GM19193 (cell line): ENCODE data around the gene FGF14.

ENCODE experiments used
- POLR2A ChIP-seq: IDR thresholded peaks from 4 replicates; pipeline ENCODE4 v1.6.1; 2011; ENCODE audit not compliant: insufficient read depth, insufficient read length; ENCODE audit errors: extremely low read depth

Gene FGF14

GRCh38 chr13:101829484-101829883 is 572.4 kb downstream of the FGF14 start:
- TF ChIP-seq POLR2A: no peak

GRCh38 chr13:101828119-101828518 is 573.7 kb downstream of the FGF14 start:
- no peak for TF ChIP-seq POLR2A

GRCh38 chr13:101817898-101818297 is 584.0 kb downstream of the FGF14 start:
- no peak for TF ChIP-seq POLR2A

- TF ChIP-seq POLR2A: no peak
Observed at GRCh38 chr13:101811881-101812280, 590.0 kb downstream of the FGF14 start.

- TF ChIP-seq POLR2A: no peak
Observed at GRCh38 chr13:101811284-101811839, 590.5 kb downstream of the FGF14 start.

GRCh38 chr13:101799196-101799595 is 602.7 kb downstream of the FGF14 start:
- no peak for TF ChIP-seq POLR2A

- no peak for TF ChIP-seq POLR2A
Observed at GRCh38 chr13:101798437-101798836, 603.4 kb downstream of the FGF14 start.

- TF ChIP-seq POLR2A: no peak
Observed at GRCh38 chr13:101795460-101795859, 606.4 kb downstream of the FGF14 start.

- no peak for TF ChIP-seq POLR2A
Observed at GRCh38 chr13:101795025-101795424, 606.8 kb downstream of the FGF14 start.

- TF ChIP-seq POLR2A: no peak
Observed at GRCh38 chr13:101792189-101792588, 609.7 kb downstream of the FGF14 start.

GRCh38 chr13:101785858-101786257 is 616.0 kb downstream of the FGF14 start:
- TF ChIP-seq POLR2A: no peak

GRCh38 chr13:101784313-101784712 is 617.5 kb downstream of the FGF14 start:
- TF ChIP-seq POLR2A: no peak

GRCh38 chr13:101783554-101783953 is 618.3 kb downstream of the FGF14 start:
- no peak for TF ChIP-seq POLR2A

GRCh38 chr13:101780211-101780610 is 621.6 kb downstream of the FGF14 start:
- no peak for TF ChIP-seq POLR2A

GRCh38 chr13:101779147-101779546 is 622.7 kb downstream of the FGF14 start:
- TF ChIP-seq POLR2A: no peak

- no peak for TF ChIP-seq POLR2A
Observed at GRCh38 chr13:101775267-101775666, 626.6 kb downstream of the FGF14 start.

- TF ChIP-seq POLR2A: no peak
Observed at GRCh38 chr13:101774393-101774792, 627.5 kb downstream of the FGF14 start.
